ENCODE measurements around the gene PRKCE. TPM values are rescaled to one million over a fixed set of nuclear protein-coding genes. Genes with fewer than 3 reads are reported as not detected.
"Not testable (repeated sequence)": the region's sequence is repeated elsewhere in the genome, so short reads cannot be mapped to it uniquely, and the experiment has no call there.

PRKCE gene
- total RNA-seq, 1 experiment from 2014 or later, result 10.3 TPM

- DNase-seq (ENCODE audit: extremely low read depth, low read depth), result not testable (repeated sequence)
Measured at GRCh38 chr2:45695480-45696007, 44.1 kb downstream of the PRKCE start.

GRCh38 chr2:45696708-45697107, 45.2 kb downstream of the PRKCE start:
- no peak for DNase-seq (ENCODE audit: extremely low read depth, low read depth)

GRCh38 chr2:45697190-45697589, 45.7 kb downstream of the PRKCE start:
- no peak for DNase-seq (ENCODE audit: extremely low read depth, low read depth)

- DNase-seq (ENCODE audit: extremely low read depth, low read depth), result no peak
Measured at GRCh38 chr2:45698554-45698953, 47.1 kb downstream of the PRKCE start.

- no peak for DNase-seq (ENCODE audit: extremely low read depth, low read depth)
Measured at GRCh38 chr2:45699032-45699658, 47.7 kb downstream of the PRKCE start.

- no peak for DNase-seq (ENCODE audit: extremely low read depth, low read depth)
Measured at GRCh38 chr2:45700407-45701013, 49.0 kb downstream of the PRKCE start.

- no peak for DNase-seq (ENCODE audit: extremely low read depth, low read depth)
Measured at GRCh38 chr2:45705233-45705632, 53.8 kb downstream of the PRKCE start.

- DNase-seq (ENCODE audit: extremely low read depth, low read depth), result no peak
Measured at GRCh38 chr2:45706033-45706432, 54.6 kb downstream of the PRKCE start.

GRCh38 chr2:45707006-45707405, 55.5 kb downstream of the PRKCE start:
- DNase-seq (ENCODE audit: extremely low read depth, low read depth), result no peak

GRCh38 chr2:45707661-45708060, 56.2 kb downstream of the PRKCE start:
- no peak for DNase-seq (ENCODE audit: extremely low read depth, low read depth)

- no peak for DNase-seq (ENCODE audit: extremely low read depth, low read depth)
Measured at GRCh38 chr2:45708501-45708900, 57.0 kb downstream of the PRKCE start.

- no peak for DNase-seq (ENCODE audit: extremely low read depth, low read depth)
Measured at GRCh38 chr2:45709137-45709536, 57.7 kb downstream of the PRKCE start.

- DNase-seq (ENCODE audit: extremely low read depth, low read depth), result no peak
Measured at GRCh38 chr2:45710468-45710867, 59.0 kb downstream of the PRKCE start.

- no peak for DNase-seq (ENCODE audit: extremely low read depth, low read depth)
Measured at GRCh38 chr2:45711224-45711623, 59.7 kb downstream of the PRKCE start.

GRCh38 chr2:45712570-45712969, 61.1 kb downstream of the PRKCE start:
- DNase-seq (ENCODE audit: extremely low read depth, low read depth), result no peak

GRCh38 chr2:45713136-45713535, 61.7 kb downstream of the PRKCE start:
- DNase-seq (ENCODE audit: extremely low read depth, low read depth), result no peak

GRCh38 chr2:45713591-45713990, 62.1 kb downstream of the PRKCE start:
- DNase-seq (ENCODE audit: extremely low read depth, low read depth), result no peak

GRCh38 chr2:45714679-45715078, 63.2 kb downstream of the PRKCE start:
- no peak for DNase-seq (ENCODE audit: extremely low read depth, low read depth)

- no peak for DNase-seq (ENCODE audit: extremely low read depth, low read depth)
Measured at GRCh38 chr2:45715601-45716379, 64.3 kb downstream of the PRKCE start.

GRCh38 chr2:45716432-45716831, 65.0 kb downstream of the PRKCE start:
- not testable (repeated sequence) for DNase-seq (ENCODE audit: extremely low read depth, low read depth)

- DNase-seq (ENCODE audit: extremely low read depth, low read depth), result no peak
Measured at GRCh38 chr2:45716915-45717314, 65.4 kb downstream of the PRKCE start.

GRCh38 chr2:45720210-45720609, 68.7 kb downstream of the PRKCE start:
- no peak for DNase-seq (ENCODE audit: extremely low read depth, low read depth)

All from NCI-H460 (cell line).